Aorta (tissue), 5 donors: ENCODE results near the gene C11orf42. TPM values are rescaled to one million over a fixed set of nuclear protein-coding genes. Genes with fewer than 3 reads are reported as not detected.

Experiments used
- ATAC-seq: fragments of 200-7000 bp; cut with Tn5 transposase; one replicate; pipeline ENCODE4 v1.9.1; 2022; ENCODE audit warnings: moderate library complexity; ENCODE audit not compliant: low FRiP score
- DNase-seq, 2 donors: peaks; one replicate each; pipeline ENCODE4 v3.0.0-alpha.2; 2020
- H3K27ac ChIP-seq, 2 donors: one replicate each; pipeline ENCODE4 v1.5.1; 2013; ENCODE audit warnings: low read length in 2 of 2, mild to moderate bottlenecking in 2 of 2, moderate library complexity in 2 of 2, control low read depth in 1 of 2, inconsistent platforms in 1 of 2, low read depth in 1 of 2
- H3K27me3 ChIP-seq, 2 donors: one replicate each; pipeline ENCODE4 v1.6.1; 2013; ENCODE audit warnings: control low read depth in 1 of 2, low read length in 1 of 2, mild to moderate bottlenecking in 1 of 2, moderate library complexity in 1 of 2; ENCODE audit not compliant: insufficient read depth in 2 of 2, control insufficient read depth in 1 of 2
- H3K36me3 ChIP-seq, 2 donors: one replicate each; pipeline ENCODE4 v1.6.1; 2013; ENCODE audit warnings: control low read depth in 1 of 2, low read length in 1 of 2, mild to moderate bottlenecking in 1 of 2; ENCODE audit not compliant: insufficient read depth in 2 of 2, control insufficient read depth in 1 of 2
- H3K4me1 ChIP-seq, 2 donors: one replicate each; pipeline ENCODE4 v1.6.1; 2013; ENCODE audit warnings: low read length in 2 of 2, control low read depth in 1 of 2, mild to moderate bottlenecking in 1 of 2, moderate library complexity in 1 of 2; ENCODE audit not compliant: insufficient read depth in 2 of 2, control insufficient read depth in 1 of 2
- H3K4me3 ChIP-seq, 2 donors: one replicate each; pipeline ENCODE4 v1.5.1; 2013; ENCODE audit warnings: low read length in 2 of 2, control low read depth in 1 of 2, mild to moderate bottlenecking in 1 of 2
- H3K9me3 ChIP-seq: one replicate; pipeline ENCODE4 v1.6.1; 2013; ENCODE audit warnings: mild to moderate bottlenecking, low read length; ENCODE audit not compliant: control insufficient read depth
- WGBS, 2 donors: extraction: QIAGEN DNeasy Blood & Tissue Kit; methylation state at CpG; one replicate each; pipeline ENCODE4 v1.1.7; 2013; 5-methylcytosine and 5-hydroxymethylcytosine counted together
- intact Hi-C, 2 donors: fragments of 100-400 bp; cut with DNase I; formaldehyde crosslinking; loops; one replicate each; pipeline versions ENCODE4 v1.14.2 to v1.15.0; 2022
- long read RNA-seq, 2 donors: library from polyadenylated mRNA; unstranded; transcript quantifications; one replicate each; pipeline ENCODE4 v2.0.0, GENCODE V29; 2020 to 2021
- polyA plus RNA-seq, 2 donors: library from polyadenylated mRNA; stranded (reverse); fragments of 200-250 nt; gene quantifications; one replicate each; pipeline ENCODE4 v1.2.3, GENCODE V29; 2013
- total RNA-seq, 2 donors: library from RNA; stranded (reverse); fragmentation: NEBNext Ultra II Directional; extraction: Animal tissue kit (Norgen Biotek cat#: 25700); gene quantifications; one replicate each; pipeline ENCODE4 v1.2.1, GENCODE V29; 2021
- donor health status: healthy with polysubstance abuse.
- donor health status: Bipolar disorder and iron deficiency.
- donor health status: DM: no; HTN: no; CAD: no.
- donor health status: DM: no; HTN: no; CAD: no.
- donor health status: DM: yes; HTN: yes; CAD: no.

Gene C11orf42, protein sequence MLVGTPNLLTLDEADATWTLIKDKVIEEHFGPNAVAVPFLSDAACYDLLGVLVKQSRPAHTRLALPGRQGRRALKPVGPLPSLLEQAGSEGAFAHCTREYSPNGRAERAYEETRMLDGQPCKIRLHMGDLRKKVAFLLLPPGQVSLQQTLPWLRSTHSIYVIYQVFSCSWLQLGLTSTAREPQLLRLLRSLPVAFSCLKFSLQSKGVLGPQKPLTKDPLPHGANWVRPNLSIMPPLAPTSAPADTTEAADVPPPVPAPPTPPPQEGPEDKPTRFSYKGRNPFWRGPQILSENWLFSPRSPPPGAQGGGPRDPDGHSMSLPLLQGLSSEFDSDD
- total RNA-seq = not detected
- polyA plus RNA-seq = not detected
- long read RNA-seq, donor 1, partial matches to known transcripts = 0 of 4 reads
- long read RNA-seq, donor 1, other reads (novel, unspliced or antisense) = 4 of 4 reads
- long read RNA-seq, donor 2, partial matches to known transcripts = 0 of 3 reads
- long read RNA-seq, donor 2, other reads (novel, unspliced or antisense) = 3 of 3 reads

- DNase-seq (no peak), ATAC-seq (no peak)
- no peaks in the 10 kb centered on the region for H3K4me1 ChIP-seq
- H3K4me3 ChIP-seq = no peak within 1 kb of the TSS
- H3K27ac ChIP-seq = no peak within 1 kb of the TSS
- H3K9me3 ChIP-seq = no peaks in the 10 kb centered on the region
- peaks cover 3 to 4% of the 10 kb centered on the region in 2 donors for H3K36me3 ChIP-seq
- intact Hi-C loops = no loop called here
- H3K27me3 ChIP-seq = no peaks in the 10 kb centered on the region
- WGBS, 2 donors = 90 to 95% methylated on average over 1 of the region's 1 CpG
Measured at GRCh38 chr11:6205366-6205765, at the start of gene C11orf42. C11orf42 (plus strand) TSS chr11:6205557; CDS start chr11:6205616, 59 bp downstream.

GRCh38 chr11:6156628-6157359, 48.6 kb upstream of the C11orf42 start:
- DNase-seq = no peak
- ATAC-seq = no peak

GRCh38 chr11:6170226-6170625, 35.1 kb upstream of the C11orf42 start, which contains the start of gene OR52B2:
OR52B2 (minus strand) TSS chr11:6170326; CDS start chr11:6170326, 0 bp downstream.
- no peaks in the 10 kb centered on the region for H3K4me1 ChIP-seq
- no peaks in the 10 kb centered on the region for H3K36me3 ChIP-seq
- intact Hi-C loops = no loop called here
- no peak within 1 kb of the TSS for H3K4me3 ChIP-seq
- no peak for DNase-seq
- H3K9me3 ChIP-seq = no peaks in the 10 kb centered on the region
- WGBS, 2 donors = 81 to 84% methylated on average over 1 of the region's 1 CpG
- H3K27me3 ChIP-seq = no peaks in the 10 kb centered on the region
- no peak within 1 kb of the TSS for H3K27ac ChIP-seq
- ATAC-seq = no peak

More at GRCh38 chr11:6156628-6157359, 48.6 kb upstream of the C11orf42 start:
- 72 to 76% methylated on average over 7 of the region's 7 CpGs for WGBS, 2 donors
- Histone ChIP-seq H3K9me3 (peaks cover 2% of the 10 kb centered on the region), H3K27me3 (no peaks in the 10 kb centered on the region), H3K4me3 (no peak overlapping the region), H3K27ac (no peak overlapping the region), H3K4me1 (no peaks in the 10 kb centered on the region), H3K36me3 (no peaks in the 10 kb centered on the region)
- intact Hi-C loops = no loop called here

GRCh38 chr11:6175440-6175839, 29.9 kb upstream of the C11orf42 start:
- Histone ChIP-seq H3K27ac (no peak overlapping the region), H3K4me3 (no peak overlapping the region), H3K36me3 (no peaks in the 10 kb centered on the region), H3K4me1 (no peaks in the 10 kb centered on the region), H3K9me3 (no peaks in the 10 kb centered on the region), H3K27me3 (no peaks in the 10 kb centered on the region)
- WGBS, 2 donors = 65 to 70% methylated on average over 2 of the region's 2 CpGs
- ATAC-seq (no peak), DNase-seq (no peak)
- intact Hi-C loops = no loop called here

DNA sequence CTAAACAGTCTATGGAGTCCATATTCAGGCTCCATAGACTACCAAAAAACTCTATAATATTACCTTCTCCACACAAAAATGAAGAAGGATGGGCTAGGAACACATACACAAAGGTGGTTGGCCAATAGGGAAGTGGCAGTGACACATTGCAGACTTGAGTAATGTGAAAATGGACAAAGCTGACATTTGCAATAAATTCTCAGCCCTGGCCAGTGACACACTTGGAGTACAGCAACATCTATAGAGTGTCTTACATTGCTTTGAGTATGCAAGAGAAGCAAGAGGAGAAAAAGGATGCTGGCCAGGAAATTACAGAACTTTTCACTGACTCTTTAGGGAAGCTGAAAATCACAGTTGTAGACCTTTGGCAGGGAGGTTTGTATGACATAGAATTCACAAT, 13.6 kb upstream of the C11orf42 start:
- no peaks in the 10 kb centered on the region for H3K4me1 ChIP-seq
- H3K36me3 ChIP-seq = no peaks in the 10 kb centered on the region
- DNase-seq (no peak), ATAC-seq (no peak)
- H3K27me3 ChIP-seq = no peaks in the 10 kb centered on the region
- H3K27ac ChIP-seq = no peak overlapping the region
- intact Hi-C loops = no loop called here
- H3K9me3 ChIP-seq = no peaks in the 10 kb centered on the region
- H3K4me3 ChIP-seq = no peak overlapping the region

- 73 to 80% methylated on average over 1 of the region's 1 CpG for WGBS, 2 donors
- intact Hi-C loops = no loop called here
- no peaks in the 10 kb centered on the region for H3K4me1 ChIP-seq
- no peak overlapping the region for H3K27ac ChIP-seq
- ATAC-seq (no peak), DNase-seq (no peak)
- no peaks in the 10 kb centered on the region for H3K36me3 ChIP-seq
- H3K27me3 ChIP-seq = no peaks in the 10 kb centered on the region
- H3K4me3 ChIP-seq = no peak overlapping the region
- H3K9me3 ChIP-seq = no peaks in the 10 kb centered on the region
Measured at GRCh38 chr11:6194065-6194581, 11.2 kb upstream of the C11orf42 start.

DNA sequence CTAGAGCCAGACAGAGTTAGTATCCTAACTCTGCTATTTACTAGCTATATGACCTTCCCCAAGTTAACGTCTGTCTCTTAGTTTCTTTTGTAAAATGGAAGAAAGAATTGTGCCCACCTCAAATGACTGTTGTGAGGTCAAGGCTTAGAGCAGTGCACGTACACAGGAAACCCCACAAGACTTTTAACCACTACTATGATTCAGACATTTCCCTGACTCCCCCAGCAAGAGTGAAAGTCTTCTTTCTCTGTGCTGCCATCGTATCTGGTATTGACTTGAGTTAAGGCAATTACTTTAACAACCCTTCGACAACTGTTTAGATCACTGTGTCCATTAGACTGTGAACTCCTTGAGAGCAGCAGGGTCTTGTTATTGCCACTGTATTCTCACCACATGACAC, 9.0 kb upstream of the C11orf42 start:
- ATAC-seq (no peak), DNase-seq (no peak)
- H3K27ac ChIP-seq = no peak overlapping the region
- whole genome bisulfite sequencing, 2 donors = 61 to 63% methylated on average over 4 of the region's 4 CpGs
- intact Hi-C loops = no loop called here
- no peaks in the 10 kb centered on the region for H3K9me3 ChIP-seq
- H3K36me3 ChIP-seq = no peaks in the 10 kb centered on the region
- H3K27me3 ChIP-seq = no peaks in the 10 kb centered on the region
- H3K4me1 ChIP-seq = no peaks in the 10 kb centered on the region
- H3K4me3 ChIP-seq = no peak overlapping the region

GRCh38 chr11:6197466-6198200, 7.7 kb upstream of the C11orf42 start:
- WGBS, 2 donors = 80 to 81% methylated on average over 4 of the region's 4 CpGs
- H3K4me1 ChIP-seq = no peaks in the 10 kb centered on the region
- ATAC-seq (no peak), DNase-seq (no peak)
- no peak overlapping the region for H3K27ac ChIP-seq
- H3K36me3 ChIP-seq = no peaks in the 10 kb centered on the region
- intact Hi-C loops = no loop called here
- no peaks in the 10 kb centered on the region for H3K9me3 ChIP-seq
- no peaks in the 10 kb centered on the region for H3K27me3 ChIP-seq
- no peak overlapping the region for H3K4me3 ChIP-seq
